ENCODE data around the gene UPK3A.
"Not testable (repeated sequence)": the region's sequence is repeated elsewhere in the genome, so short reads cannot be mapped to it uniquely, and the experiment has no call there.

Gene UPK3A

GRCh38 chr22:45285263-45286058 is 712 bp downstream of the UPK3A start:
- no peak for DNase-seq

GRCh38 chr22:45286854-45287551 is 2.3 kb downstream of the UPK3A start:
- DNase-seq, result no peak

- no peak for DNase-seq
Observed at GRCh38 chr22:45290410-45290936, 5.7 kb downstream of the UPK3A start.

GRCh38 chr22:45291061-45291930 is 6.5 kb downstream of the UPK3A start:
- no peak for DNase-seq

GRCh38 chr22:45291931-45292290 is 7.2 kb downstream of the UPK3A start:
- no peak for DNase-seq

- DNase-seq, result no peak
Observed at GRCh38 chr22:45292731-45293442, 8.1 kb downstream of the UPK3A start.

- DNase-seq, result no peak
Observed at GRCh38 chr22:45294030-45294429, 9.3 kb downstream of the UPK3A start.

GRCh38 chr22:45295004-45295403 is 10.3 kb downstream of the UPK3A start:
- DNase-seq, result not testable (repeated sequence)

GRCh38 chr22:45295492-45295891 is 10.7 kb downstream of the UPK3A start:
- no peak for DNase-seq

- peak; percentile 19 for DNase-seq
Observed at GRCh38 chr22:45296628-45297297, 12.0 kb downstream of the UPK3A start.

- no peak for DNase-seq
Observed at GRCh38 chr22:45298934-45299505, 14.3 kb downstream of the UPK3A start.

GRCh38 chr22:45302751-45303150 is 18.0 kb downstream of the UPK3A start:
- no peak for DNase-seq

GRCh38 chr22:45303181-45303580 is 18.4 kb downstream of the UPK3A start:
- no peak for DNase-seq

- DNase-seq, result no peak
Observed at GRCh38 chr22:45304971-45305370, 20.2 kb downstream of the UPK3A start.

- DNase-seq, result no peak
Observed at GRCh38 chr22:45305456-45306075, 20.8 kb downstream of the UPK3A start.

- DNase-seq, result no peak
Observed at GRCh38 chr22:45306139-45306538, 21.4 kb downstream of the UPK3A start.

- no peak for DNase-seq
Observed at GRCh38 chr22:45308391-45308956, 23.7 kb downstream of the UPK3A start.

- no peak for DNase-seq
Observed at GRCh38 chr22:45308957-45309421, 24.2 kb downstream of the UPK3A start.

GRCh38 chr22:45309422-45310227 is 24.9 kb downstream of the UPK3A start, which contains the start of gene FAM118A:
FAM118A (plus strand) TSS chr22:45309934; CDS start chr22:45322380, 12,446 bp downstream.
- peak; percentile 96 for DNase-seq
